ENCODE data around the gene COPG1.

The COPG1 gene

DNA sequence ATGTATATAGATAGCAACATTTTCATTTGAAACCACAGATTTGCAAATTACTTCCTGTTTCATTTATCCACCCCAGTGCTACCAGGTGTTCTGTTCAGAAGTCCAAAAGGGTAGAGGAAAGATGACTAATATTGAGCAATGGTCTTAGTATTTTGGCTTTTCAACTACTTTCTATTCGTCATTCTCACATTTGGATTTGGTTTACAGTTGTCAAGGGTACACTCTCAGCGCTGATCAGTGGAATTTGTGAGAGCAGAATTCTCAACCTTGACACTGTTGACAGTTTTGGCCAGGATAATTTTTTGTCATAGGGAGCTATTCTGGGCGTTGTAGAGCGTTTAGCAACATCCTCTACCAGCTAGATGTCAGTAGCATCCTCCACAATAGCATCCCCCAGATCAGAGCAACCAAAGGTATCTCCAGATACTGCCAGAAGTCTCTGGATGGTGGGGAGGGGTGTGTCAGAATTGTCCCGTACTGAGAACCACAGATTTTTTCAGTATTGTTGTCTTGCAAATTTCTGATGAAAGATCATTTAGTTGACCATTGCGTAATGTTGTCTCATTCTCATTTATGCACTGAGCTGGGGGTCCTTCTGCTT lies 33.4 kb downstream of the COPG1 start:
- DNase-seq, result no peak

- DNase-seq, result no peak
Measured at GRCh38 chr3:129286081-129286480, 36.7 kb downstream of the COPG1 start.

GRCh38 chr3:129288446-129288845 lies 39.0 kb downstream of the COPG1 start:
- DNase-seq, result peak; percentile 51

GRCh38 chr3:129289201-129289921 lies 40.0 kb downstream of the COPG1 start:
- peak; percentile 50 for DNase-seq

- DNase-seq, result no peak
Measured at GRCh38 chr3:129291236-129291886, 42.0 kb downstream of the COPG1 start.

- peak; percentile 80 for DNase-seq
Measured at GRCh38 chr3:129295286-129295685, 45.9 kb downstream of the COPG1 start.

DNA sequence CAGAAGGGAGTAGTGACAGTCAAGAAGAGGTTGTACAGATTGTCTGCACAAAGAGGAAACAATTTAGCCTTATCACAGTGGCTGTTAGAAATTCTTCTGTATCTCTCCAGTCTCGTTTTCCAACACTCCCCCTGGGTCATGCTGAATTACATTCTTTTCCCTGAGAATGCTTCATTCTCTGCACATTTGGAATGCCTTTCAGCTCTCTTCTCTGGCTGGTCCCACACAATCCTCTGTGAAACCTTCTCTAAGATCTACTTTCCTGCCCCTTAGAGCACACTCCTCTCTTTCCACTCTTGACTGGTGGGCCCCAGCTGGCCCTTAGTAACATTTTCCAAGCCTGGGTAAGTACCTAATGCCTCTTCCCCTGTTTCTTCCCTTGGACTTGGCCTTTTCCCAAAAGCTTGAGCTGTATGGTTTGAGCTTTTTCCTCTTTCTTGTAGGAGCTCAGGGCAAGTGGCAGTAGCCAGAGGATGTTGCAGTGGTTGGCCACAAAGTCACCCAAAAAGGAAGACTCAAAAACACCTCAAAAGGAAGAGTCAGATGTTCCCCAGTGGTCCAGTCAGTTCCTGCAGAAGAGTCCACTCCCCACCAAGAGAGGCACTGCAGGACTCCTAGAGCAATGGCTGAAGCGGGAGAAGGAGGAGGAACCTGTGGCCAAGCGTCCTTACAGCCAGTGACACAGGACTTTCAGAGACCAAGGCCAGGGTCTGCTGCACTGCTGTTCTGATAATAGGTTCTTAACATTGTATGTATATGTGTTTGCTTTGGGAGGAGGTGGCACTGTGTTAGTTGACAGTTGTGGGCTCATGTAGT lies 54.9 kb downstream of the COPG1 start:
- no peak for DNase-seq

- no peak for DNase-seq
Measured at GRCh38 chr3:129304962-129305222, 55.5 kb downstream of the COPG1 start.

GRCh38 chr3:129305592-129306091 lies 56.2 kb downstream of the COPG1 start:
- DNase-seq, result peak; percentile 94

- DNase-seq, result no peak
Measured at GRCh38 chr3:129308636-129309035, 59.2 kb downstream of the COPG1 start.

- no peak for DNase-seq
Measured at GRCh38 chr3:129310111-129311011, 61.0 kb downstream of the COPG1 start.

DNA sequence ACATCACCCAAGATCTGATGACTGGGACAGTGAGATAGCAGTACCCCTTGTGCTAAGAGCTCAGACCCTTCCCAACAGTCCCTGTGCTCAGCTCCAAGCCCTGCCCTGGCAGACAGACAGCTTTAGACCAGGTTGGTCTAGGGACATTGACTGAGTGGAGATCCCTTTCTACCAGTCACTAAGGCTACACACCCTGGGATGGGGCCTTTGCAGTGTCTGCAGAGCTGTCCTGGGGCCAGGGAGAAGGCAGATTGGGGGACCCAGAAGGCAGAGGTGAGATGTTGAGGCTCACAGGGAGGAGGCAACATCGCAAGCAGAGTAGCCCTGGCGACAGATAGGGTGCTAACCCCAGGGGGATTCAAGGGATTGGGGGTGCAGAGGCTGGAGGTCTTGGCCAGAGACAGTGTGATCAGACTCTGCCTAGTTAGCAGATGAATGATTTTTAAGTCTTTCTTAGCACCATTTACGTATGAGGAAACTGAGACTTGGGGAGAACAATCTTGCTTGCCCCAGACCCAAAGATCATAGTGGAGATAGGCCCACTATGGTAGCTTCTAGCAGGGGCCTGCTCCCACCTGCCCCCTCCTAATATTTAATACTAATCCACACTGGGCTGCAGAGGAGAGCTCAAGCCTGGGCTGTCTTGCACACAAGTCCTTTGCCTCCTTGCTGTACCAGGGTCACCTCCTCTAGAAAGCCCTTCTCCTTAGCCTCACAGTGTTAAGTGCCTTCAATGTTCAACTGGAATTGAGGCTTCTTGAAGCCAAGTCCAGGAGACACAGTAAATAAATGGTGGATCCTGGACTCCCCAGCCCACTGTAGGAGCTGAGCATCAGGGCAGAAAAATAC lies 61.9 kb downstream of the COPG1 start:
- DNase-seq, result no peak

DNA sequence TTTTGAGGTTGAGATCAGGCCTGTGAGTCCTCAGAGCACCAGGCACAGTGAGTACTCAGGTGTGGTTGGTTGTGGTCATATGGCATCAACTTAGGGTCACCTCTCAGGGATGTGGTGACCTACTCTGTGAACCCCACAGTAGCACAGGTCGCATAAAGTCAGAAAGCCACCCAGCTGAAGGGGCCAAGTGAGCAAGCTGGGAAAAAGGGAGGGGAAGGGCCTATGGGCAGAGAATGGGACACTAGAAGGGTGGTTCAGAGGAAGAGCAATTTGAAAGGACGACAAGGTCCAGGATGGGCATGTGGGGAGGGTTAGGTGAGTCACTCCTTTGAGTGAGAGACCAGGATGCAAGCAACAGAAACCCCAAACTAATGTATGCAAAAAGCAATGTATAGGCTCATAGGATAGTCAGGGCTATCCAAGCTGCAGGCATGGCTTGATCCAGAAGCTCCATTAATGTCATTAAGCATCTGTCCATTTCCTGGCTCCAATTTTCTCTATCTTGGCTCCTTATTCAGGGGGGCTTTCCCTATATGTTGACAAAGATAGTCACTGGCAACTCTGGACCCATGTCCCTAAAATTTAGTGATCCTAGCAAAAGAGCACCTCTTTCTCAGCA lies 62.7 kb downstream of the COPG1 start:
- no peak for DNase-seq

- peak; percentile 39 for DNase-seq
Measured at GRCh38 chr3:129312671-129313414, 63.4 kb downstream of the COPG1 start.

- no peak for DNase-seq
Measured at GRCh38 chr3:129313415-129313664, 63.9 kb downstream of the COPG1 start.

GRCh38 chr3:129313665-129314385 lies 64.4 kb downstream of the COPG1 start:
- DNase-seq, result peak; percentile 33

- DNase-seq, result peak; percentile 95
Measured at GRCh38 chr3:129314386-129315222, 65.2 kb downstream of the COPG1 start.

- peak; percentile 61 for DNase-seq
Measured at GRCh38 chr3:129315223-129315997, 66.0 kb downstream of the COPG1 start.

Data from hematopoietic multipotent progenitor cell treated with erythropoietin and hydrocortisone succinate and interleukin-3 and kit ligand, for 6 days (in vitro differentiated cells).